ENCODE measurements around the gene IKZF2. TPM values are rescaled to one million over a fixed set of nuclear protein-coding genes. Genes with fewer than 3 reads are reported as not detected.

IKZF2 gene
- polyA plus RNA-seq, 2 of the 4 experiments (the other 2 are of a cell fraction) = 0.17 to 0.44 TPM

GRCh38 chr2:213068676-213069359 is 82.6 kb downstream of the IKZF2 start:
- TF ChIP-seq FOSB (CRISPR knock-in tag; IDR thresholded peaks at IDR 0.05) = no peak
- TF ChIP-seq MAZ (IDR thresholded peaks at IDR 0.05; ENCODE audit: borderline replicate concordance, low read depth, low read length) = no peak
- TF ChIP-seq CHD4 (IDR thresholded peaks at IDR 0.05; ENCODE audit: borderline replicate concordance) = no peak
- TF ChIP-seq MAFK (IDR thresholded peaks at IDR 0.05; ENCODE audit: partially characterized antibody) = no peak
- no peak for TF ChIP-seq HES2 (IDR thresholded peaks at IDR 0.05)
- TF ChIP-seq E2F6 (IDR thresholded peaks at IDR 0.05; ENCODE audit: borderline replicate concordance, low read depth) = no peak
- no peak for TF ChIP-seq POLR2AphosphoS2 (conservative IDR thresholded peaks at IDR 0.05; ENCODE audit: low read length)
- TF ChIP-seq ZC3H11A (IDR thresholded peaks at IDR 0.05) = no peak
- TF ChIP-seq MAX (IDR thresholded peaks at IDR 0.05) = no peak
- TF ChIP-seq BHLHE40 (IDR thresholded peaks at IDR 0.05; ENCODE audit: low read depth, low read length) = no peak
- no peak for TF ChIP-seq HOXA7 (CRISPR knock-in tag; IDR thresholded peaks at IDR 0.05)
- no peak for TF ChIP-seq CHD2 (IDR thresholded peaks at IDR 0.05; ENCODE audit: low read length, partially characterized antibody)
- TF ChIP-seq SMC3 (IDR thresholded peaks at IDR 0.05) = no peak
- no peak for TF ChIP-seq ZNF302 (CRISPR knock-in tag; IDR thresholded peaks at IDR 0.05)
- TF ChIP-seq RNF2 (IDR thresholded peaks at IDR 0.05; ENCODE audit: borderline replicate concordance, low read depth) = no peak
- no peak for TF ChIP-seq RARB (CRISPR knock-in tag; IDR thresholded peaks at IDR 0.05)
- no peak for TF ChIP-seq ELK1 (IDR thresholded peaks at IDR 0.05; ENCODE audit: low read depth, low read length)
- TF ChIP-seq JUNB (IDR thresholded peaks at IDR 0.05) = no peak
- no peak for TF ChIP-seq ATOH8 (CRISPR knock-in tag; IDR thresholded peaks at IDR 0.05; ENCODE audit: low read depth)
- no peak overlapping the region for H3K4me2 ChIP-seq
- H3K4me1 ChIP-seq = no peaks in the 10 kb centered on the region
- POLR2A ChIA-PET = no interaction called here
- H3K9me3 ChIP-seq = no peaks in the 10 kb centered on the region
- no peak for ATAC-seq
- H3K4me3 ChIP-seq = no peak overlapping the region
- 78% methylated on average over 2 of the region's 2 CpGs for WGBS (ENCODE audit: missing lambda C conversion rate)
- no peak for FAIRE-seq
- no peak for DNase-seq (ENCODE audit: low read depth in 1 of 2, low spot score in 1 of 2)
- no peak overlapping the region for H3K27ac ChIP-seq
- CTCF ChIA-PET = no interaction called here

GRCh38 chr2:213067888-213068287 is 83.5 kb downstream of the IKZF2 start:
- no peak for ATAC-seq
- no peak overlapping the region for H3K4me3 ChIP-seq
- H3K9me3 ChIP-seq = no peaks in the 10 kb centered on the region
- no peak for FAIRE-seq
- TF ChIP-seq EHMT2 (IDR thresholded peaks at IDR 0.05; ENCODE audit: low read depth) (no peak), CEBPB (IDR thresholded peaks at IDR 0.05) (no peak), HOXA7 (CRISPR knock-in tag; IDR thresholded peaks at IDR 0.05) (no peak), USF2 (IDR thresholded peaks at IDR 0.05) (no peak), HMGXB4 (CRISPR knock-in tag; IDR thresholded peaks at IDR 0.05; ENCODE audit: borderline replicate concordance) (no peak)
- H3K27ac ChIP-seq = no peak overlapping the region
- ChIA-PET POLR2A (no interaction called here), CTCF (no interaction called here)
- no peaks in the 10 kb centered on the region for H3K4me1 ChIP-seq
- no peak overlapping the region for H3K4me2 ChIP-seq
- no peak for DNase-seq (ENCODE audit: low read depth in 1 of 2, low spot score in 1 of 2)
